ENCODE results near the gene EVI5L. TPM values are rescaled to one million over a fixed set of nuclear protein-coding genes. Genes with fewer than 3 reads are reported as not detected.

The EVI5L gene
- total and polyA plus RNA-seq, 3 donors from 2014 or later, result 45.8 to 69.3 (median 68.9) TPM

DNA sequence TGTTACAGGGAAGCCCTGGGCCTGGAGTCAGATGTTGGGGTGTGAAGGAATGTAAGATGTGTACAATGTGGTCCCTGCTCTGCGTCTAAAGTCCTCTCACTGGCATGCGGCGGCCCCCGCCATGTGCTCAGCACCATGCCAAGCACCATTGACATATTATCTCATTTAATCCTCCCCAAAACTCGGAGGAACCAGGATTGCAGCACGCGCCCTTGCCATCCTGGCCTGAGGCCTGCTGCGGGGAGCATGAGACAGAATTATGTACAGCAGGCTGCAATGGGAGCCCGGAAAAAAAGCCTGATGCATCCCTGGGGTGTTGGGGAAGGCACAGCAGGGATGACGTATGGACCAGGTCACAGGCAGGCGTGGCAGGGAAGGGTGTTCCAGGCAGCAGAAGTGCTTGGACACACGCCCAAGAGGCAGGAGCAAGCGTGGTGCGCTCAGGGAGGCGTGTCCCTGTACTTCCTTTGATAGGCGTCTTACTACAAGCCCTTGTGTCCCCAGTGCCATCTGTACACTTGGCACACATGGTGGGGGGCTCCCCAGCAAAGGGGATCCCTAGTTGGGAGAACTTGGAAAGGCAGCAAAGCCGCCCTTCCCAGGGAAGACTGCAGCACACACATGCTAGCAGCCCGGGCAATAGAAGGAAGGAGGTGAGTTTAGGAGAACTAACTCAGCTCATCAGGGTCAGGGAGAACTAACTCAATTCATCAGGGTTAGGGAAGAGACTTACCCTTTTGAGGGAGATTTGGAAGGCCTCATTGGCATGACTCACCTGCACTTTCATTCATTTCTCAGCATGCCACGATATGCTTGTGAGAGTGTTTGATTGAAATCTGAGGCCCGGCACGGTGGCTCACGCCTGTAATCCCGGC, 3.4 kb downstream of the EVI5L start:
- TF ChIP-seq, protein P1, sequence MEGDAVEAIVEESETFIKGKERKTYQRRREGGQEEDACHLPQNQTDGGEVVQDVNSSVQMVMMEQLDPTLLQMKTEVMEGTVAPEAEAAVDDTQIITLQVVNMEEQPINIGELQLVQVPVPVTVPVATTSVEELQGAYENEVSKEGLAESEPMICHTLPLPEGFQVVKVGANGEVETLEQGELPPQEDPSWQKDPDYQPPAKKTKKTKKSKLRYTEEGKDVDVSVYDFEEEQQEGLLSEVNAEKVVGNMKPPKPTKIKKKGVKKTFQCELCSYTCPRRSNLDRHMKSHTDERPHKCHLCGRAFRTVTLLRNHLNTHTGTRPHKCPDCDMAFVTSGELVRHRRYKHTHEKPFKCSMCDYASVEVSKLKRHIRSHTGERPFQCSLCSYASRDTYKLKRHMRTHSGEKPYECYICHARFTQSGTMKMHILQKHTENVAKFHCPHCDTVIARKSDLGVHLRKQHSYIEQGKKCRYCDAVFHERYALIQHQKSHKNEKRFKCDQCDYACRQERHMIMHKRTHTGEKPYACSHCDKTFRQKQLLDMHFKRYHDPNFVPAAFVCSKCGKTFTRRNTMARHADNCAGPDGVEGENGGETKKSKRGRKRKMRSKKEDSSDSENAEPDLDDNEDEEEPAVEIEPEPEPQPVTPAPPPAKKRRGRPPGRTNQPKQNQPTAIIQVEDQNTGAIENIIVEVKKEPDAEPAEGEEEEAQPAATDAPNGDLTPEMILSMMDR (IDR thresholded peaks at IDR 0.05), result no peak
- no peak for TF ChIP-seq POLR2A (IDR thresholded peaks at IDR 0.05)
- Histone ChIP-seq H3K36me3 (ENCODE audit: low read depth, missing control alignments) (no peaks in the 10 kb centered on the region), H3K9me3 (no peaks in the 10 kb centered on the region), H3K27ac (no peak overlapping the region), H3K4me3 (no peak overlapping the region), H3K4me1 (peaks cover 12% of the 10 kb centered on the region), H3K27me3 (no peaks in the 10 kb centered on the region)
- intact Hi-C loops (cut with DNase I; ENCODE audit: low total_unique reads), result no loop called here
- peak; percentile 86 for DNase-seq
- WGBS, 2 donors, result 70 to 77% methylated on average over 21 to 23 of the region's 23 CpGs

DNA sequence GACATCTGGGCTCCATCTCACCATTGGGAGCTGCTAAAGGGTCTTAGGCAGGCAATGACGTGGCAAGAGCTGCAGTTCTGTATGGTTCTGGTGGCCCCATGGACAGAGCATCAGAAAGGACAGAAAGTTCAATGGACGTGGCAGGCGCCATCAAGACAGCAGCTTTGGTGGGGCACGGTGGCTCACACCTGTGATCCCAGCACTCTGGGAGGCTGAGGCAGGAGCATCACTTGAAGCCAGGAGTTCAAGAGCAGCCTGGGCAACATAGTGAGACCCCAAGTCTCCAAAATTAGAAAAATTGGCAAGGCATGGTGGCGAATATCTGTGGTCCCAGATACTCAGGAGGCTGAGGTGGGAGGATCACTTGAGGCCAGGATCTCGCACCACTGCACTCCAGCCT, 9.5 kb downstream of the EVI5L start:
- Histone ChIP-seq H3K9me3 (no peaks in the 10 kb centered on the region), H3K4me1 (no peaks in the 10 kb centered on the region), H3K27ac (no peak overlapping the region), H3K4me3 (no peak overlapping the region), H3K27me3 (no peaks in the 10 kb centered on the region), H3K36me3 (ENCODE audit: low read depth, missing control alignments) (no peaks in the 10 kb centered on the region)
- TF ChIP-seq POLR2A (IDR thresholded peaks at IDR 0.05), result no peak
- TF ChIP-seq, protein P1 (IDR thresholded peaks at IDR 0.05), result no peak
- DNase-seq, result no peak
- WGBS, 2 donors, result 91 to 95% methylated on average over 2 to 6 of the region's 6 CpGs
- intact Hi-C loops (cut with DNase I; ENCODE audit: low total_unique reads), result no loop called here

DNA sequence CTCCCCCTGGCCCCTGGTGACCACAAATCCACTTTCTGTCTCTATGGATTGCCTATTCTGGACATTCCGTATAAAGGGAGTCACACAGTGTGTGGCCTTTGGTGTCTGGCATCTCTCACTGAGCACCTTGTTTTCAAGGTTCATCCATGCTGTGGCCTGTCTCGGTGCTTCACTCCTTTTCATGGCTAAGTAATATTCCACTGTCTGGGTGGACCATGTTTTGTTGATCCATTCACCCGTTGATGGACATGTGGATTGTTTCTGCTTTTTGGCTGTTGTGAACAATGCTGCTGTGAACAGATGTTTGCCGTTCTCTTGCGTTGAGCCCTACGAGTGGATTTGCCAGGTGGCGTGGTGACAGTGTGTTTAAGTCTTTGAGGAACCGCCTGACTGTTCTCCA, 10.6 kb downstream of the EVI5L start:
- DNase-seq, result no peak
- H3K4me1 ChIP-seq, result no peaks in the 10 kb centered on the region
- H3K36me3 ChIP-seq (ENCODE audit: low read depth, missing control alignments), result no peaks in the 10 kb centered on the region
- TF ChIP-seq, protein P1 (IDR thresholded peaks at IDR 0.05), result no peak
- no peak for TF ChIP-seq POLR2A (IDR thresholded peaks at IDR 0.05)
- intact Hi-C loops (cut with DNase I; ENCODE audit: low total_unique reads), result no loop called here
- no peak overlapping the region for H3K27ac ChIP-seq
- H3K27me3 ChIP-seq, result no peaks in the 10 kb centered on the region
- H3K4me3 ChIP-seq, result no peak overlapping the region
- H3K9me3 ChIP-seq, result no peaks in the 10 kb centered on the region
- WGBS, 2 donors, result 84 to 89% methylated on average over 8 of the region's 8 CpGs

DNA sequence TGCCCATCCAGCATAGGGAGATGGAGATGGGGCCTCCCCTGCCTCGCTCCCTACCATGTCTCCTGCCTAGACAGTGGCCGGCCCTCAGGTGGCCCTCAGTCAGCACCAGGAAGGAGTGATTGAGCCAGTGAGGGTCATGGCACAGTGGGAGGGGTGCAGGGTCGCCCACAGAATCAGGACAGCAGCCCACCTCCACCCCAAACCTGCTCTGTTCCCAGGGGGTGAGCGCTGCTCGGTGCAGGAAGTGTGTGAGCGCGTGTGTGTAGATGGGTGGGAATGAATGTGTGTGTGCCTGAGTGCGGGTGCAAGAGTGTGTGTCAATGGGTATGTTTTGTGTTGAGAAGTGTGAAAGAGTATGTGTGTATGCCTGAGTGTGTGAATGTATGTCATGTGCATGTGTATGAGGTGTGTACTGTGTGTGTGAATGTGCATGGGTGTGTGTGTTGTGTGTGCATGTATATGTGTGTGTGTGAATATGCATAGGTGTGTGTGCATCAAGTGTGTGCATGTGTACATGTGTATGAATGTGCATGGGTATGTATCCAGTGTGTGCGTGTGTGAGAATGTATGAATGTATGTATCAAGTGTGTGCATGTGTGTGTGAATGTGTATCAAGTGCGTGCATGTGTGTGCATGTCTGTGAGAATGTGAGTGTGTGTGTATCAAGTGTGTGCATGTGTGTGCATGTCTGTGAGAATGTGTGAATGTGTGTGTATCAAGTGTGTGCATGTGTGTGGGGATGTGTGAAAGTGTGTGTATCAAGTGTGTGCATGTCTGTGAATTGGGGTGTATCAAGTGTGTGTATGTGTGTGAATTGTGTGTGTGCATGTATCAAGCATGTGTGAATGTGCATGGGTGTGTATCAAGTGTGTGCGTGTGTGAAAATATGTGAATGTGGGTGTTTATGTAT, 12.0 kb downstream of the EVI5L start:
- DNase-seq, result no peak
- Histone ChIP-seq H3K36me3 (ENCODE audit: low read depth, missing control alignments) (no peaks in the 10 kb centered on the region), H3K4me3 (no peak overlapping the region), H3K9me3 (no peaks in the 10 kb centered on the region), H3K27me3 (no peaks in the 10 kb centered on the region), H3K27ac (no peak overlapping the region), H3K4me1 (no peaks in the 10 kb centered on the region)
- 71 to 74% methylated on average over 10 to 11 of the region's 11 CpGs for WGBS, 2 donors
- no peak for TF ChIP-seq POLR2A (IDR thresholded peaks at IDR 0.05)
- TF ChIP-seq, protein P1 (IDR thresholded peaks at IDR 0.05), result no peak
- intact Hi-C loops (cut with DNase I; ENCODE audit: low total_unique reads), result no loop called here
